Endothelial cell of umbilical vein (primary cell): ENCODE results near the gene BMPR2. TPM values are rescaled to one million over a fixed set of nuclear protein-coding genes. Genes with fewer than 3 reads are reported as not detected.

ENCODE experiments used
- BruUV-seq: library from RNA; stranded (reverse); fragments of 400-500 nt; replicated peaks from 2 replicates; lab custom pipeline; 2021; lab: Mats Ljungman, UMichigan
- CTCF ChIA-PET: fragments of 300-600, 350-600 bp; sonication (Branson Sonifier 250); formaldehyde crosslinking; loops from one replicate; lab custom pipeline; 2021; ENCODE audit warnings: antibody characterized with exemption, inconsistent platforms; lab: Charles Lee
- POLR2A ChIA-PET: fragments of 300-600, 350-600 bp; sonication (Branson Sonifier 250); formaldehyde crosslinking; loops from one replicate; lab custom pipeline; 2021; ENCODE audit warnings: antibody characterized with exemption, inconsistent platforms; lab: Charles Lee
- DNase-seq: peaks from one replicate; pipeline ENCODE4 v3.0.0-alpha.2; 2011; ENCODE audit warnings: low read depth, low spot score
- FAIRE-seq: peaks from 2 replicates; lab custom pipeline; 2011; peaks lifted over from hg19 to GRCh38; lab: Jason Lieb, UNC
- H2AFZ ChIP-seq: 2 replicates; pipeline ENCODE4 v1.6.0; 2012; ENCODE audit warnings: low read depth, low read length, control low read depth, inconsistent platforms
- H3K27ac ChIP-seq: 2 replicates; pipeline ENCODE4 v1.5.1; 2011; ENCODE audit warnings: low read depth, mild to moderate bottlenecking, control low read depth, low read length, moderate library complexity; ENCODE audit not compliant: insufficient read depth
- H3K27me3 ChIP-seq, 2 experiments: 2 replicates each; pipeline versions ENCODE4 v1.6.0 to v1.6.1; 2011; ENCODE audit warnings: low read length in 2 of 2, mixed read lengths in 1 of 2; ENCODE audit not compliant: control insufficient read depth in 2 of 2, insufficient read depth in 2 of 2
- H3K36me3 ChIP-seq, 2 experiments: 2 replicates in 1 of 2; 3 replicates in 1 of 2; pipeline ENCODE4 v1.5.1; 2011; ENCODE audit warnings: low read length in 2 of 2, mild to moderate bottlenecking in 1 of 2, moderate library complexity in 1 of 2; ENCODE audit not compliant: control insufficient read depth in 2 of 2, insufficient read depth in 2 of 2; ENCODE audit errors: extremely low read depth in 1 of 2
- H3K4me1 ChIP-seq: 3 replicates; pipeline ENCODE4 v1.5.1; 2011; ENCODE audit warnings: mild to moderate bottlenecking, low read length; ENCODE audit not compliant: control insufficient read depth, insufficient read depth; ENCODE audit errors: extremely low read depth
- H3K4me2 ChIP-seq: 2 replicates; pipeline ENCODE4 v1.6.1; 2011; ENCODE audit warnings: low read length, control low read depth, mixed read lengths; ENCODE audit not compliant: insufficient read depth
- H3K4me3 ChIP-seq, 3 experiments: fragments of 200-600 bp in 1 of 3; sonication (generic), shearing (Covaris generic) in 1 of 3; replicated peaks in 1 of 3; 2 replicates each; pipeline ENCODE4 v1.5.1; 2011 to 2016; ENCODE audit warnings: control low read depth in 3 of 3, low read length in 3 of 3, mild to moderate bottlenecking in 2 of 3, inconsistent platforms in 1 of 3, low read depth in 1 of 3, moderate library complexity in 1 of 3; ENCODE audit not compliant: insufficient read depth in 1 of 3
- H3K79me2 ChIP-seq: 2 replicates; pipeline ENCODE4 v1.6.0; 2012; ENCODE audit warnings: low read length, inconsistent platforms; ENCODE audit not compliant: control insufficient read depth, insufficient read depth
- H3K9ac ChIP-seq: replicated peaks from 2 replicates; pipeline ENCODE3; 2011; ENCODE audit warnings: low read length, control low read depth; ENCODE audit not compliant: insufficient read depth; ENCODE audit errors: extremely low read depth
- H3K9me1 ChIP-seq: replicated peaks from 3 replicates; pipeline ENCODE4 v1.6.0; 2011; ENCODE audit warnings: mild to moderate bottlenecking, low read length; ENCODE audit not compliant: control insufficient read depth, insufficient read depth; ENCODE audit errors: extremely low read depth
- H3K9me3 ChIP-seq: replicated peaks from 2 replicates; pipeline ENCODE4 v1.5.1; 2012; ENCODE audit warnings: low read length, inconsistent platforms; ENCODE audit not compliant: control insufficient read depth, insufficient read depth
- H4K20me1 ChIP-seq: replicated peaks from 2 replicates; pipeline ENCODE3; 2011; ENCODE audit warnings: mild to moderate bottlenecking, low read length; ENCODE audit not compliant: control insufficient read depth, insufficient read depth; ENCODE audit errors: extremely low read depth
- CTCF ChIP-seq, 2 donors: IDR thresholded peaks; 1 replicate in 1 of 2; 2 replicates in 1 of 2; pipeline ENCODE4 v1.5.1; 2011; ENCODE audit warnings: low read length in 2 of 2, mild to moderate bottlenecking in 2 of 2, moderate library complexity in 2 of 2, control low read depth in 1 of 2, inconsistent platforms in 1 of 2, low read depth in 1 of 2; ENCODE audit not compliant: insufficient read depth in 1 of 2; ENCODE audit errors: extremely low read depth in 1 of 2
- EZH2 ChIP-seq: IDR thresholded peaks from 2 replicates; pipeline ENCODE4 v1.6.1; 2012; ENCODE audit warnings: borderline replicate concordance, low read depth, mild to moderate bottlenecking, moderate library complexity, low read length, inconsistent platforms; ENCODE audit not compliant: severe bottlenecking
- FOS ChIP-seq: IDR thresholded peaks from 2 replicates; pipeline ENCODE4 v1.6.1; 2011; ENCODE audit warnings: mild to moderate bottlenecking, low read length, moderate library complexity, borderline replicate concordance; ENCODE audit not compliant: insufficient read depth
- GATA2 ChIP-seq: IDR thresholded peaks from 2 replicates; pipeline ENCODE4 v1.7.0; 2011; ENCODE audit warnings: low read depth, mild to moderate bottlenecking, moderate library complexity, mixed read lengths, low read length; ENCODE audit not compliant: insufficient read length, insufficient read depth
- JUN ChIP-seq: IDR thresholded peaks from 2 replicates; pipeline ENCODE4 v1.6.1; 2011; ENCODE audit warnings: borderline replicate concordance, low read depth; ENCODE audit not compliant: insufficient read length, insufficient read depth
- MYC ChIP-seq: IDR thresholded peaks from one replicate; pipeline ENCODE4 v1.6.1; 2011; ENCODE audit warnings: mild to moderate bottlenecking, low read depth, low read length
- POLR2A ChIP-seq: IDR thresholded peaks from 2 replicates; pipeline ENCODE4 v1.6.1; 2012; ENCODE audit warnings: low read depth, mild to moderate bottlenecking, control low read depth, low read length
- POLR2AphosphoS5 ChIP-seq: IDR thresholded peaks from 2 replicates; pipeline ENCODE4 v1.6.1; 2012; ENCODE audit warnings: low read depth, mild to moderate bottlenecking, control low read depth, low read length, moderate library complexity; ENCODE audit not compliant: insufficient read depth
- dilution Hi-C: fragments of 300-500 bp; cut with MboI; formaldehyde crosslinking; loops from one replicate; pipeline ENCODE4 v1.15.0; 2019; ENCODE audit warnings: low sequenced_read_pairs; ENCODE audit not compliant: extremely low pct_ligation_motif_present
- intact Hi-C: fragments of 100-400 bp; cut with micrococcal nuclease; formaldehyde crosslinking; loops from one replicate; pipeline ENCODE4 v1.10.0; 2022
- polyA plus RNA-seq, 4 experiments: library from polyadenylated mRNA; depleted of rRNA in 3 of 4; stranded (reverse) in 3 of 4; unstranded in 1 of 4; fragments of >200 nt; gene quantifications; 2 replicates each; pipeline versions ENCODE4 v1.2.1 to v1.2.3, GENCODE V29; 2011 to 2012; ENCODE audit warnings: missing spikeins in 1 of 4
- total RNA-seq: library from RNA; stranded (reverse); gene quantifications from 2 replicates; pipeline ENCODE4 v1.2.3, GENCODE V29; 2021
- TF ChIP-seq, protein P1 (sequence below): IDR thresholded peaks from 2 replicates; pipeline ENCODE4 v1.6.1; 2011; ENCODE audit not compliant: insufficient read depth, insufficient read length

BMPR2 gene
- total and polyA plus RNA-seq, 2 donors (not counting 3 experiments of a cell fraction or from before 2014, with no cell fraction given), result 35.8 to 113 TPM

DNA sequence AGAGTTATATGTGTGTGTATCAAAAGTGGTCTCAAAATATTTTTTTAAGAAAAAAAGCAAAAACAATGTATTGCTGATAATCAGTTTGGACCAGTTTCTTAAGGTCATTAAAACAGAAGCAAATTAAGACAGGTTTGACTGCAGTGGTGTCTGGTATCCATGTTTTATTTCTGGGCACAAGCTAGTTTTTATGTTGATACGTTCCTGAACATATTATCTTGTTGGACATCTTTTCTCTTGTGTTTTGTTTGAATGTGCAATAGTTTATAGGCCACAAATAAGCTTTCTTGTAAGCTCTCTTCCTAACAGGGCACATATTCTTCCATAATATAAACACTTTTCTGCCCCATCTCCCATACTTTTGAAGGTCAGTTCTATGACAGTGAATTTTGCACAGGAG, 184.1 kb downstream of the BMPR2 start:
- H3K9me3 ChIP-seq, result no peaks in the 10 kb centered on the region
- ChIA-PET POLR2A (no interaction called here), CTCF (interaction anchor here (1.1 to 1.3 kb wide), 2 partner anchors 8 to 28 kb away, joined by 3 to 4 read pairs; no protein-coding TSS in a partner anchor)
- no peak for DNase-seq
- no peaks in the 10 kb centered on the region for H3K4me1 ChIP-seq
- BruUV-seq, result no TSS peak
- H3K79me2 ChIP-seq, result no peaks in the 10 kb centered on the region
- no peaks in the 10 kb centered on the region for H3K9me1 ChIP-seq
- H4K20me1 ChIP-seq, result no peaks in the 10 kb centered on the region
- TF ChIP-seq GATA2 (no peak), MYC (no peak), JUN (no peak), EZH2 (no peak), POLR2A (no peak), FOS (no peak), POLR2AphosphoS5 (no peak), CTCF (IDR thresholded peaks at IDR 0.05; ENCODE audit: extremely low read depth in 1 of 2, insufficient read depth in 1 of 2, low read depth in 1 of 2, low read length in 2 of 2) (no peak)
- TF ChIP-seq, protein P1, sequence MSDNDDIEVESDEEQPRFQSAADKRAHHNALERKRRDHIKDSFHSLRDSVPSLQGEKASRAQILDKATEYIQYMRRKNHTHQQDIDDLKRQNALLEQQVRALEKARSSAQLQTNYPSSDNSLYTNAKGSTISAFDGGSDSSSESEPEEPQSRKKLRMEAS, result no peak
- FAIRE-seq, result no peak
- no peaks in the 10 kb centered on the region for H3K27me3 ChIP-seq
- peaks cover 10 to 15% of the 10 kb centered on the region in 2 experiments for H3K36me3 ChIP-seq
- dilution Hi-C loops (no loop called here), intact Hi-C loops (no loop called here)
- no peak overlapping the region for H3K4me3 ChIP-seq
- no peak overlapping the region for H3K27ac ChIP-seq
- no peak overlapping the region for H3K4me2 ChIP-seq
- no peak overlapping the region for H2AFZ ChIP-seq
- H3K9ac ChIP-seq, result no peak overlapping the region
